ENCODE data around the gene EIF5.

EIF5 gene

GRCh38 chr14:103337794-103338193, 3.8 kb downstream of the EIF5 start:
- no peak overlapping the region for H3K27ac ChIP-seq (ENCODE audit: low read depth, low read length)
- no peaks in the 10 kb centered on the region for H3K9me3 ChIP-seq (ENCODE audit: control insufficient read depth, insufficient read depth, low read length)
- H4K20me1 ChIP-seq (ENCODE audit: control insufficient read depth, insufficient read depth, low read depth, low read length), result peaks cover 39% of the 10 kb centered on the region
- no peaks in the 10 kb centered on the region for H3K27me3 ChIP-seq (ENCODE audit: control insufficient read depth, low read length)
- H3K79me2 ChIP-seq (ENCODE audit: control insufficient read depth, low read length), result peaks cover 47% of the 10 kb centered on the region
- no peaks in the 10 kb centered on the region for H3K9me2 ChIP-seq (replicated peaks; ENCODE audit: control insufficient read depth, low read length)
- no peak overlapping the region for H3K4me2 ChIP-seq (ENCODE audit: low read length)
- no peak overlapping the region for H3K4me3 ChIP-seq (ENCODE audit: low read length)
- TF ChIP-seq EZH2phosphoT487 (IDR thresholded peaks at IDR 0.05; ENCODE audit: borderline replicate concordance, low read length), result no peak
- TF ChIP-seq, protein P1, sequence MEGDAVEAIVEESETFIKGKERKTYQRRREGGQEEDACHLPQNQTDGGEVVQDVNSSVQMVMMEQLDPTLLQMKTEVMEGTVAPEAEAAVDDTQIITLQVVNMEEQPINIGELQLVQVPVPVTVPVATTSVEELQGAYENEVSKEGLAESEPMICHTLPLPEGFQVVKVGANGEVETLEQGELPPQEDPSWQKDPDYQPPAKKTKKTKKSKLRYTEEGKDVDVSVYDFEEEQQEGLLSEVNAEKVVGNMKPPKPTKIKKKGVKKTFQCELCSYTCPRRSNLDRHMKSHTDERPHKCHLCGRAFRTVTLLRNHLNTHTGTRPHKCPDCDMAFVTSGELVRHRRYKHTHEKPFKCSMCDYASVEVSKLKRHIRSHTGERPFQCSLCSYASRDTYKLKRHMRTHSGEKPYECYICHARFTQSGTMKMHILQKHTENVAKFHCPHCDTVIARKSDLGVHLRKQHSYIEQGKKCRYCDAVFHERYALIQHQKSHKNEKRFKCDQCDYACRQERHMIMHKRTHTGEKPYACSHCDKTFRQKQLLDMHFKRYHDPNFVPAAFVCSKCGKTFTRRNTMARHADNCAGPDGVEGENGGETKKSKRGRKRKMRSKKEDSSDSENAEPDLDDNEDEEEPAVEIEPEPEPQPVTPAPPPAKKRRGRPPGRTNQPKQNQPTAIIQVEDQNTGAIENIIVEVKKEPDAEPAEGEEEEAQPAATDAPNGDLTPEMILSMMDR (IDR thresholded peaks at IDR 0.05; ENCODE audit: low read depth, low read length, poor library complexity, severe bottlenecking), result no peak
- peaks cover 16% of the 10 kb centered on the region for H3K4me1 ChIP-seq (ENCODE audit: control insufficient read depth, low read length)
- peaks cover 56% of the 10 kb centered on the region for H3F3A ChIP-seq (ENCODE audit: control insufficient read depth, insufficient read depth)
- H3K36me3 ChIP-seq (ENCODE audit: control insufficient read depth, low read length), result peaks cover 89% of the 10 kb centered on the region

- Histone ChIP-seq H3F3A (ENCODE audit: control insufficient read depth, insufficient read depth) (peaks cover 74% of the 10 kb centered on the region), H3K9me2 (replicated peaks; ENCODE audit: control insufficient read depth, low read length) (no peaks in the 10 kb centered on the region), H4K20me1 (ENCODE audit: control insufficient read depth, insufficient read depth, low read depth, low read length) (peaks cover 49% of the 10 kb centered on the region), H3K9me3 (ENCODE audit: control insufficient read depth, insufficient read depth, low read length) (no peaks in the 10 kb centered on the region), H3K27ac (ENCODE audit: low read depth, low read length) (no peak overlapping the region), H3K27me3 (ENCODE audit: control insufficient read depth, low read length) (no peaks in the 10 kb centered on the region), H3K79me2 (ENCODE audit: control insufficient read depth, low read length) (peaks cover 34% of the 10 kb centered on the region), H3K4me3 (ENCODE audit: low read length) (no peak overlapping the region), H3K36me3 (ENCODE audit: control insufficient read depth, low read length) (peaks cover 99% of the 10 kb centered on the region), H3K4me2 (ENCODE audit: low read length) (no peak overlapping the region), H3K4me1 (ENCODE audit: control insufficient read depth, low read length) (peaks cover 16% of the 10 kb centered on the region)
- TF ChIP-seq, protein P1 (IDR thresholded peaks at IDR 0.05; ENCODE audit: low read depth, low read length, poor library complexity, severe bottlenecking), result no peak
- no peak for TF ChIP-seq EZH2phosphoT487 (IDR thresholded peaks at IDR 0.05; ENCODE audit: borderline replicate concordance, low read length)
These were observed 5.5 kb downstream of the EIF5 start for GRCh38 chr14:103339561-103339960.

DNA sequence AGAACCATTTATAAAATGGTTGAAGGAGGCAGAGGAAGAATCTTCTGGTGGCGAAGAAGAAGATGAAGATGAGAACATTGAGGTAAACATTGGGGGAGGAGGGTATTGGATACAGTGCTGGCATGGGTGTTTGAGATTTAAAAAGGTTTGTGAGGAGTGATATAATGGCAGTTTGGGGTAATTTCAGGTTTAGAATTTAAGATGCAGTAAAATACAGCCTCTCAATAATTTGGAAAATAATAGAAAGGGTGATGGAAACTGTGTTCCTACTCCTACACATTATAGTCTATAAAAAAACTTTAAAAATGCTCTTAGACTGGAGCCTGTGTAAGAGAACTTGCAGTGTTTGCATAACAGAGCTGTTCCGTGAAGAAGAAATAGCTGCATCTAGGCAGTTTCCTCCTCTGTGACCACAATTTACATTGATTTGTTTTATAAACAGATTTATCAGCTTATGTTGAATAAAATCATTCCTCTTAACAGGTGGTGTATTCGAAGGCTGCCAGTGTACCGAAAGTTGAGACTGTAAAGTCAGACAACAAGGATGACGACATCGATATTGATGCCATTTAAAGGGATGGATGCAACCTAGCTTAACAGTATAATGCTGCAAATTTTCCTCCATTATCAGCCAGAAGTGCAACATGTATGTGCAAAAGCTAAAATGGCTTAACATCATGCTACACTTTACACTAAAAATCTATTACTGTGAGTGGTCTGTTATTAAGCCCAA, 6.6 kb downstream of the EIF5 start:
- Histone ChIP-seq H3F3A (ENCODE audit: control insufficient read depth, insufficient read depth) (peaks cover 80% of the 10 kb centered on the region), H4K20me1 (ENCODE audit: control insufficient read depth, insufficient read depth, low read depth, low read length) (peaks cover 43% of the 10 kb centered on the region), H3K4me1 (ENCODE audit: control insufficient read depth, low read length) (peaks cover 11% of the 10 kb centered on the region), H3K4me2 (ENCODE audit: low read length) (no peak overlapping the region), H3K36me3 (ENCODE audit: control insufficient read depth, low read length) (peaks cover 95% of the 10 kb centered on the region), H3K27me3 (ENCODE audit: control insufficient read depth, low read length) (no peaks in the 10 kb centered on the region), H3K27ac (ENCODE audit: low read depth, low read length) (no peak overlapping the region), H3K4me3 (ENCODE audit: low read length) (no peak overlapping the region), H3K9me2 (replicated peaks; ENCODE audit: control insufficient read depth, low read length) (no peaks in the 10 kb centered on the region), H3K79me2 (ENCODE audit: control insufficient read depth, low read length) (peaks cover 23% of the 10 kb centered on the region), H3K9me3 (ENCODE audit: control insufficient read depth, insufficient read depth, low read length) (no peaks in the 10 kb centered on the region)
- TF ChIP-seq, protein P1 (IDR thresholded peaks at IDR 0.05; ENCODE audit: low read depth, low read length, poor library complexity, severe bottlenecking), result no peak
- no peak for TF ChIP-seq EZH2phosphoT487 (IDR thresholded peaks at IDR 0.05; ENCODE audit: borderline replicate concordance, low read length)
